HFFc6 (cell line): ENCODE measurements around the gene TMEM45A. TPM values are rescaled to one million over a fixed set of nuclear protein-coding genes. Genes with fewer than 3 reads are reported as not detected.
"Not testable (repeated sequence)": the region's sequence is repeated elsewhere in the genome, so short reads cannot be mapped to it uniquely, and the experiment has no call there.

ENCODE experiments used
- DNase-seq: peaks from one replicate; pipeline ENCODE4 v3.0.0-alpha.2; 2018
- H3K27ac Mint-ChIP-seq: 2 replicates; pipeline ENCODE4 v1.8.0; 2020; ENCODE audit warnings: mild to moderate bottlenecking, mixed read lengths
- H3K27me3 Mint-ChIP-seq: 2 replicates; pipeline ENCODE4 v1.8.0; 2021; ENCODE audit warnings: mild to moderate bottlenecking, moderate library complexity, mixed read lengths; ENCODE audit not compliant: insufficient read depth
- H3K36me3 Mint-ChIP-seq: 2 replicates; pipeline ENCODE4 v1.8.0; 2021; ENCODE audit warnings: low read depth, mixed read lengths
- H3K4me1 Mint-ChIP-seq: 2 replicates; pipeline ENCODE4 v1.8.0; 2020; ENCODE audit warnings: low read depth, mixed read lengths
- H3K4me3 Mint-ChIP-seq: 2 replicates; pipeline ENCODE4 v1.8.0; 2020; ENCODE audit warnings: mild to moderate bottlenecking, moderate library complexity, mixed read lengths
- H3K9me3 Mint-ChIP-seq: 2 replicates; pipeline ENCODE4 v1.8.0; 2020; ENCODE audit warnings: mild to moderate bottlenecking, mixed read lengths
- CTCF ChIP-seq: fragments of 200-600 bp; sonication (generic); IDR thresholded peaks from 2 replicates; pipeline ENCODE4 v1.5.0; 2021; ENCODE audit warnings: antibody characterized with exemption, mild to moderate bottlenecking
- long read RNA-seq: library from polyadenylated mRNA; unstranded; transcript quantifications from one replicate; pipeline ENCODE4 v2.0.0, GENCODE V29; 2019
- total RNA-seq, 6 experiments: library from RNA; stranded (reverse); fragmentation: NEBNext Ultra II Directional; extraction: Animal tissue kit (Norgen Biotek cat#: 25700); gene quantifications; 2 replicates in 1 of 6; 3 replicates in 5 of 6; pipeline ENCODE4 v1.2.3, GENCODE V29; 2021

Gene TMEM45A, protein sequence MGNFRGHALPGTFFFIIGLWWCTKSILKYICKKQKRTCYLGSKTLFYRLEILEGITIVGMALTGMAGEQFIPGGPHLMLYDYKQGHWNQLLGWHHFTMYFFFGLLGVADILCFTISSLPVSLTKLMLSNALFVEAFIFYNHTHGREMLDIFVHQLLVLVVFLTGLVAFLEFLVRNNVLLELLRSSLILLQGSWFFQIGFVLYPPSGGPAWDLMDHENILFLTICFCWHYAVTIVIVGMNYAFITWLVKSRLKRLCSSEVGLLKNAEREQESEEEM
- 10 to 100 TPM; 25.2 to 44.1 (median 28.5) TPM for total RNA-seq
- long read RNA-seq, transcript TMEM45A-201 (6 exons, 1,567 nt): major isoform, 47 of 81 reads
- long read RNA-seq, partial matches to known transcripts: 3 of 81 reads
- long read RNA-seq, other reads (novel, unspliced or antisense): 31 of 81 reads

- Mint-ChIP-seq H3K36me3 (no peaks in the 10 kb centered on the region), H3K4me3 (peak within 1 kb of the TSS; percentile 81), H3K4me1 (peaks cover 40% of the 10 kb centered on the region), H3K9me3 (no peaks in the 10 kb centered on the region), H3K27ac (peak within 1 kb of the TSS; percentile 95), H3K27me3 (no peaks in the 10 kb centered on the region; the same call in 1 of the 2 replicates)
- TF ChIP-seq CTCF: no peak
- peak; percentile 95 for DNase-seq
Observed at GRCh38 chr3:100492059-100493006, at the start of gene TMEM45A. Gene TMEM45A, plus strand, starts transcription at chr3:100492619. Its CDS starts 62,593 bp downstream, at chr3:100555212.

GRCh38 chr3:100443690-100444089, 48.7 kb upstream of the TMEM45A start:
- Mint-ChIP-seq H3K9me3 (peaks cover 15% of the 10 kb centered on the region), H3K4me3 (no peak overlapping the region), H3K36me3 (peaks cover 15% of the 10 kb centered on the region; the same call in 1 of the 2 replicates), H3K4me1 (peaks cover 1% of the 10 kb centered on the region), H3K27me3 (no peaks in the 10 kb centered on the region; the same call in none of the 2 replicates), H3K27ac (no peak overlapping the region)
- TF ChIP-seq CTCF: no peak
- DNase-seq: no peak

DNA sequence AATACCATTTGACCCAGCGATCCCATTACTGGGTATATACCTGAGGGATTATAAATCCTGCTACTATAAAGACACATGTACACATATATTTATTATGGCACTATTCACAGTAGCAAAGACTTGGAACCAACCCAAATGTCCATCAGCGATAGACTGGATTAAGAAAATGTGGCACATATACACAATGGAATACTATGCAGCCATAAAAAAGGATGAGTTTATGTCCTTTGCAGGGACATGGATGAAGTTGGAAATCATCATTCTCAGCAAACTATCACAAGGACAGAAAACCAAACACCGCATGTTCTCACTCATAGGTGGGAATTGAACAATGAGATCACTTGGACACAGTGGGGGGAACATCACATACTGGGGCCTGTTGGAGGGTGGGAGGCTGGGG, 45.4 kb upstream of the TMEM45A start:
- Mint-ChIP-seq H3K9me3 (peaks cover 15% of the 10 kb centered on the region), H3K36me3 (peaks cover 15% of the 10 kb centered on the region; the same call in 1 of the 2 replicates)
- H3K27ac Mint-ChIP-seq, H3K4me3 Mint-ChIP-seq, H3K27me3 Mint-ChIP-seq, H3K4me1 Mint-ChIP-seq, DNase-seq: not testable (repeated sequence)

- Mint-ChIP-seq H3K4me1 (no peaks in the 10 kb centered on the region), H3K36me3 (peaks cover 15% of the 10 kb centered on the region; the same call in 1 of the 2 replicates), H3K27ac (no peak overlapping the region), H3K9me3 (peaks cover 15% of the 10 kb centered on the region), H3K4me3 (no peak overlapping the region), H3K27me3 (no peaks in the 10 kb centered on the region; the same call in 1 of the 2 replicates)
- DNase-seq: no peak
- no peak for TF ChIP-seq CTCF
Observed at GRCh38 chr3:100448079-100448478, 44.3 kb upstream of the TMEM45A start.

DNA sequence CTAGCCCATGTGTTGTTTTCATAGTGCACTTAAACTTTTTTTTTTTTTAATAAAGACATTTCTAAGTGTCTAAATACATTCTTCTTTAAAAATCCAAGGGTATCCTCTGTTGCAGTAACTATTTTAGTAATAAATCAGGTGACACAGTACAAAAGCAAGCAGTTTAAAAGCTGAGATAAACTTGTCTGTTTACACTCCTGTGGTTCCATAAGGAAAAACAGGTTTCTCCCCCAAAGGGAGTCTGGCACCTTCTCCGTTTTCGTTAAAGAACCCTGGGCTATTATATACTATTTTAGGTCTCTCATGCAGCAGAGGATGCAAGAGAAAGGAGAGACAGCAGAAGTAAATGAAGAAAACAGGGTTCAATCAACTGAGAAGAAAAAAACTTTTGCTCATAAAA, 43.2 kb upstream of the TMEM45A start:
- DNase-seq: no peak

More for the DNA sequence above, 43.2 kb upstream of the TMEM45A start:
- Mint-ChIP-seq H3K36me3 (peaks cover 15% of the 10 kb centered on the region; the same call in 1 of the 2 replicates), H3K27ac (no peak overlapping the region), H3K27me3 (no peaks in the 10 kb centered on the region; the same call in 1 of the 2 replicates), H3K4me3 (no peak overlapping the region), H3K4me1 (no peaks in the 10 kb centered on the region), H3K9me3 (peaks cover 15% of the 10 kb centered on the region)
- no peak for TF ChIP-seq CTCF
